Stomach smooth muscle (tissue), 2 donors: Measurements from ENCODE around the gene ABCC6.
"Not testable (repeated sequence)": the region's sequence is repeated elsewhere in the genome, so short reads cannot be mapped to it uniquely, and the experiment has no call there.

ENCODE experiments used
- H3K27ac ChIP-seq: one replicate; pipeline ENCODE4 v1.7.0; 2013; ENCODE audit warnings: mild to moderate bottlenecking, low read length, inconsistent platforms
- H3K27me3 ChIP-seq, 2 donors: one replicate each; pipeline ENCODE4 v1.7.0; 2013; ENCODE audit warnings: low read length in 2 of 2; ENCODE audit not compliant: insufficient read depth in 2 of 2, control insufficient read depth in 1 of 2
- H3K36me3 ChIP-seq, 2 donors: one replicate each; pipeline ENCODE4 v1.7.0; 2013; ENCODE audit warnings: low read length in 2 of 2; ENCODE audit not compliant: control insufficient read depth in 2 of 2, insufficient read depth in 2 of 2
- H3K4me1 ChIP-seq: one replicate; pipeline ENCODE4 v1.7.0; 2013; ENCODE audit warnings: low read length; ENCODE audit not compliant: control insufficient read depth, insufficient read depth
- H3K4me3 ChIP-seq, 2 donors: one replicate each; pipeline ENCODE4 v1.7.0; 2013; ENCODE audit warnings: low read length in 2 of 2
- H3K9ac ChIP-seq, 2 donors: one replicate each; pipeline ENCODE4 v1.7.0; 2013; ENCODE audit warnings: low read length in 2 of 2, mild to moderate bottlenecking in 1 of 2
- H3K9me3 ChIP-seq, 2 donors: one replicate each; pipeline ENCODE4 v1.7.0; 2013; ENCODE audit warnings: low read length in 2 of 2; ENCODE audit not compliant: control insufficient read depth in 2 of 2
- donor health status: healthy.
- donor health status: Pancreatic carcinoma.

ABCC6 gene

GRCh38 chr16:16104804-16105141, 118.5 kb downstream of the ABCC6 start:
- peaks cover 35% of the 10 kb centered on the region for H3K4me1 ChIP-seq
- H3K9me3 ChIP-seq, H3K27me3 ChIP-seq, H3K27ac ChIP-seq, H3K9ac ChIP-seq, H3K4me3 ChIP-seq: not testable (repeated sequence)
- H3K36me3 ChIP-seq = peaks cover 14 to 21% of the 10 kb centered on the region in 2 donors

GRCh38 chr16:16104132-16104803, 119.0 kb downstream of the ABCC6 start:
- not testable (repeated sequence) for H3K27ac ChIP-seq, H3K9ac ChIP-seq, H3K9me3 ChIP-seq, H3K4me3 ChIP-seq, H3K27me3 ChIP-seq
- Histone ChIP-seq H3K36me3 (peaks cover 14 to 21% of the 10 kb centered on the region in 2 donors), H3K4me1 (peaks cover 38% of the 10 kb centered on the region)

- Histone ChIP-seq H3K9ac (no peak overlapping the region), H3K27ac (peak overlapping the region; percentile 64), H3K27me3 (no peaks in the 10 kb centered on the region), H3K4me3 (no peak overlapping the region), H3K4me1 (peaks cover 39% of the 10 kb centered on the region), H3K36me3 (peaks cover 21 to 22% of the 10 kb centered on the region in 2 donors), H3K9me3 (no peaks in the 10 kb centered on the region)
Measured at GRCh38 chr16:16102738-16103137, 120.6 kb downstream of the ABCC6 start.

GRCh38 chr16:16101585-16101984, 121.7 kb downstream of the ABCC6 start:
- H3K27me3 ChIP-seq = no peaks in the 10 kb centered on the region
- no peaks in the 10 kb centered on the region for H3K9me3 ChIP-seq
- no peak overlapping the region for H3K4me3 ChIP-seq
- H3K9ac ChIP-seq = no peak overlapping the region
- peaks cover 17 to 20% of the 10 kb centered on the region in 2 donors for H3K36me3 ChIP-seq
- H3K4me1 ChIP-seq = peaks cover 50% of the 10 kb centered on the region
- peak overlapping the region; percentile 64 for H3K27ac ChIP-seq

GRCh38 chr16:16100631-16101030, 122.7 kb downstream of the ABCC6 start:
- Histone ChIP-seq H3K4me3 (no peak overlapping the region), H3K27ac (no peak overlapping the region), H3K36me3 (peaks cover 16 to 17% of the 10 kb centered on the region in 2 donors), H3K4me1 (peaks cover 60% of the 10 kb centered on the region), H3K27me3 (no peaks in the 10 kb centered on the region), H3K9ac (no peak overlapping the region), H3K9me3 (no peaks in the 10 kb centered on the region)

GRCh38 chr16:16099320-16099719, 124.0 kb downstream of the ABCC6 start:
- Histone ChIP-seq H3K4me3 (peak overlapping the region in 1 of 2 donors; percentile 7), H3K4me1 (peaks cover 65% of the 10 kb centered on the region), H3K9me3 (no peaks in the 10 kb centered on the region), H3K27ac (peak overlapping the region; percentile 94), H3K9ac (no peak overlapping the region), H3K36me3 (peaks cover 16 to 17% of the 10 kb centered on the region in 2 donors), H3K27me3 (no peaks in the 10 kb centered on the region)
